Glutamatergic neuron (in vitro differentiated cells): ENCODE data around the gene PDCD6IP. TPM values are rescaled to one million over a fixed set of nuclear protein-coding genes. Genes with fewer than 3 reads are reported as not detected.

Experiments used
- DNase-seq: peaks from one replicate; pipeline ENCODE4 v3.0.0; 2022
- H3K27ac Mint-ChIP-seq: one replicate; pipeline ENCODE4 v1.8.0; 2020; ENCODE audit warnings: mild to moderate bottlenecking, mixed read lengths, inconsistent platforms; ENCODE audit not compliant: unreplicated experiment
- H3K27me3 Mint-ChIP-seq: one replicate; pipeline ENCODE4 v1.8.0; 2020; ENCODE audit warnings: mild to moderate bottlenecking, moderate library complexity, mixed read lengths, inconsistent platforms; ENCODE audit not compliant: unreplicated experiment
- H3K36me3 Mint-ChIP-seq: one replicate; pipeline ENCODE4 v1.8.0; 2020; ENCODE audit warnings: mild to moderate bottlenecking, mixed read lengths, inconsistent platforms; ENCODE audit not compliant: unreplicated experiment
- H3K4me1 Mint-ChIP-seq: one replicate; pipeline ENCODE4 v1.8.0; 2020; ENCODE audit warnings: mild to moderate bottlenecking, low read depth, mixed read lengths, inconsistent platforms; ENCODE audit not compliant: unreplicated experiment
- H3K4me3 Mint-ChIP-seq: one replicate; pipeline ENCODE4 v1.8.0; 2020; ENCODE audit warnings: mild to moderate bottlenecking, mixed read lengths, inconsistent platforms; ENCODE audit not compliant: unreplicated experiment
- H3K9me3 Mint-ChIP-seq: one replicate; pipeline ENCODE4 v1.8.0; 2020; ENCODE audit warnings: mild to moderate bottlenecking, moderate library complexity, mixed read lengths, inconsistent platforms; ENCODE audit not compliant: unreplicated experiment
- CTCF ChIP-seq: fragments of 200-600 bp; sonication (generic); IDR thresholded peaks from one replicate; pipeline ENCODE4 v1.5.0; 2021; ENCODE audit not compliant: partially characterized antibody, unreplicated experiment
- total RNA-seq: library from RNA; stranded (reverse); fragmentation: NEBNext Ultra II Directional; extraction: Animal tissue kit (Norgen Biotek cat#: 25700); gene quantifications from one replicate; pipeline ENCODE4 v1.2.1, GENCODE V29; 2021; ENCODE audit not compliant: unreplicated experiment

Gene PDCD6IP
- total RNA-seq, 1 donor from 2014 or later, result 226 TPM

GRCh38 chr3:33914212-33914611 is 115.8 kb downstream of the PDCD6IP start:
- DNase-seq, result no peak
- Mint-ChIP-seq H3K27me3 (peaks cover 4% of the 10 kb centered on the region), H3K27ac (no peak overlapping the region), H3K36me3 (no peaks in the 10 kb centered on the region), H3K9me3 (no peaks in the 10 kb centered on the region), H3K4me1 (peaks cover 1% of the 10 kb centered on the region), H3K4me3 (no peak overlapping the region)
- TF ChIP-seq CTCF, result no peak

- no peaks in the 10 kb centered on the region for H3K36me3 Mint-ChIP-seq
- no peak overlapping the region for H3K4me3 Mint-ChIP-seq
- H3K4me1 Mint-ChIP-seq, result peaks cover 1% of the 10 kb centered on the region
- no peak overlapping the region for H3K27ac Mint-ChIP-seq
- H3K9me3 Mint-ChIP-seq, result no peaks in the 10 kb centered on the region
- peaks cover under 1% of the 10 kb centered on the region for H3K27me3 Mint-ChIP-seq
- no peak for TF ChIP-seq CTCF
- no peak for DNase-seq
Measured at GRCh38 chr3:33914731-33915379, 116.4 kb downstream of the PDCD6IP start.

- Mint-ChIP-seq H3K27me3 (no peaks in the 10 kb centered on the region), H3K27ac (no peak overlapping the region), H3K4me1 (peaks cover 1% of the 10 kb centered on the region), H3K4me3 (no peak overlapping the region), H3K9me3 (no peaks in the 10 kb centered on the region), H3K36me3 (no peaks in the 10 kb centered on the region)
- DNase-seq, result no peak
- TF ChIP-seq CTCF, result no peak
Measured at GRCh38 chr3:33915796-33916546, 117.5 kb downstream of the PDCD6IP start.

DNA sequence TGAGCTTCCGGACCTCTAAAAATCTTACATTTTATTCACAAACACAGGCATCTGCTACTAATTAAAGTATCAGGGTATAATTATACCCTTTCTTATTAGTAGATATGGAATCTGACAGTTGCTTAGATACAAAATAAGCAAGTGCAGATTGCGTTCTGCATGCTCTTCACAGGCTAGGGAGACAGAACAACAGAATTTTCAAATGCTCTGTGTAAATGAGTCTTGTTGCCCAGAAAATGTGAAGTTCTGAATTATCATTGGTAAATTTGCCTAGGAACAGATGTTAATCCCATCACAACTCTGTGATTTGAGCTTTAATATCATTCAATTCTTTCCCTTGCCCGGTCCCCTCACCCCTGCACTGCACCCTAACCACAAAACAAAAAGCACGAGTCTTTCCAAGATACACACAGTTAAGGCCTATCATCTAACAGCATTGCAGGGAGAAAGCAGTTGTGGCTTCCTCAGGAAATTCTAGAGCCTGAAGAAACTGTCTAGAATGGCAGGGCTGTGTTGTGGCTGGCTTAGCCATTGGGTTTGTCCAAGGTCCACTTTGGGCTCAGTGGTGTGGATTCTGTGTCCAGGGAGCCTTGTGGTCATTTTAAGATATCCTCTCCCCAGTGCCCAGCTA is 119.8 kb downstream of the PDCD6IP start:
- DNase-seq, result no peak
- TF ChIP-seq CTCF, result no peak
- Mint-ChIP-seq H3K36me3 (no peaks in the 10 kb centered on the region), H3K4me3 (no peak overlapping the region), H3K27ac (no peak overlapping the region), H3K4me1 (peaks cover 1% of the 10 kb centered on the region), H3K9me3 (peaks cover 1% of the 10 kb centered on the region), H3K27me3 (no peaks in the 10 kb centered on the region)

Other genes with a start within 250 kb of the PDCD6IP start
- 384 TPM for gene CLASP2, start 80.4 kb upstream of the PDCD6IP start, total RNA-seq